NCI-H446 (cell line): ENCODE results near the gene ARHGEF39.

ENCODE experiments used
- DNase-seq, 2 experiments: peaks; one replicate each; lab custom pipeline; 2025; lab: John Stamatoyannopoulos, UW

Gene ARHGEF39

DNA sequence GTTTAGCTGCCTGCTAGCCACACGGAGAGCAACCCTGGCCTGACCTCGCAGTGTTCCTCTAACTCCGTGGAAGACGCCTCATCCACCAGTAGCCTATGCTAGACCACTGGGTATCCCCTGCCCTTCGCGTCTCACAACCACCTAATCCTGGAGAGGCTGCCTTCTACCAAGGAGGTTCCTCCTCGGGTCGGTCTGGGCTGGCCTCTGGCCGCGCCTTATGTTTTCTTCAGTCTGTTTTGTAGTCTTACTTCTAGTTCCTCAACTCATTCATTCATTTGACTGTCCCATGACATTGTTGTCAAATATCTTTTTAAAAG is 26.3 kb upstream of the ARHGEF39 start:
- no peak for DNase-seq

DNA sequence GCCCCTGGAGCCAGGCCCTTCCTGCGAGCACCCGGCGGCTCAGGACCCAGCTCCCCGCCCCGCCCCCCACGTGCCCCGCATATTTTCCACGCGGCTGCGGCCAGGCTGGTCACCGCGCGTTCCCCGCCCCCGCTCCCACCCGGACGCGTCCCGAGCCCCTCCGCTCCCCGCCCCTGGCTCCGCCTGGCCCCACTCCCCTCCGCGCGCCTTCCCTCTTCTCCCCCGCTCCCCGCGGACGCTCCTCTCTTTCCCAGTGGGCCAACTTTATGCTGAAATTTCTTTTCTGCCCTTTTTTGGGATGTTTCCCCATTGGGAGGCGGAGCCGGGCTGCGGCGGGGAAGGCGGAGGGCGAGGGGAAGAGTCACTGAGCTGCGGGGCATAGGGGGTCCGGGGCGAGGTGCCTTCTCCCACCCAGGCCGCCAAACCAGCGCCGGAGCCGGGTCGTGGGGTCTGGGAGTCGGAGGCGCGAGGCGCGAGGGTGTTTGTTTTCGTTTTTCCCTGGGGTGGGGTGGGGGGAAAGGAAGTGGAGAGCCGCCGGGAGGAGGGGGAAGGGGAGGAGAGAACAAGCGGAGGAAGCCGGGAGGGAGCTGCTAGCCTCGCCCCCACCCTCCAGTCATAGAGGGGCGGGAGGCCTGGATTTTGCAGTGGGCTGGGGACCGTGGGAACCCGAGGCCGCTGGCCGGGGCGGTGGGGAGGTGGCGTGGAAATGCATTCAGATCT is 25.8 kb upstream of the ARHGEF39 start:
- DNase-seq = peak in 1 of 2 experiments; percentile 40

DNA sequence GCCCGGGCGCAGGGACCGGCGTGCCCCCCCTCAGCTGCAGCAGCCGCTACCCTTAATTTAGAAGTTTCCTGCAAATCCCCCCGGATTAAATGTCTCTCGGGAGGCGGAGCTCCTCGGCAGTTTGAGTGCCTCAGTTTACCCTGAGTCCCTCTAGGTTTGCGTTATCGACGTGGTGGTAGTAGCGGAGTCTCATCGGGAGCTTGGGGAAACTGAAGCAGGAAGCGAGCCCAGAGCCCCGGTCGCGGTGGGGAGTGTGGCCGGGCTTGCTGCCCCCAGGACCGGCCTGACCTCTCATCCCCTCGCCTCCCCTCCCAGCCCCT is 25.3 kb upstream of the ARHGEF39 start:
- DNase-seq = no peak

DNA sequence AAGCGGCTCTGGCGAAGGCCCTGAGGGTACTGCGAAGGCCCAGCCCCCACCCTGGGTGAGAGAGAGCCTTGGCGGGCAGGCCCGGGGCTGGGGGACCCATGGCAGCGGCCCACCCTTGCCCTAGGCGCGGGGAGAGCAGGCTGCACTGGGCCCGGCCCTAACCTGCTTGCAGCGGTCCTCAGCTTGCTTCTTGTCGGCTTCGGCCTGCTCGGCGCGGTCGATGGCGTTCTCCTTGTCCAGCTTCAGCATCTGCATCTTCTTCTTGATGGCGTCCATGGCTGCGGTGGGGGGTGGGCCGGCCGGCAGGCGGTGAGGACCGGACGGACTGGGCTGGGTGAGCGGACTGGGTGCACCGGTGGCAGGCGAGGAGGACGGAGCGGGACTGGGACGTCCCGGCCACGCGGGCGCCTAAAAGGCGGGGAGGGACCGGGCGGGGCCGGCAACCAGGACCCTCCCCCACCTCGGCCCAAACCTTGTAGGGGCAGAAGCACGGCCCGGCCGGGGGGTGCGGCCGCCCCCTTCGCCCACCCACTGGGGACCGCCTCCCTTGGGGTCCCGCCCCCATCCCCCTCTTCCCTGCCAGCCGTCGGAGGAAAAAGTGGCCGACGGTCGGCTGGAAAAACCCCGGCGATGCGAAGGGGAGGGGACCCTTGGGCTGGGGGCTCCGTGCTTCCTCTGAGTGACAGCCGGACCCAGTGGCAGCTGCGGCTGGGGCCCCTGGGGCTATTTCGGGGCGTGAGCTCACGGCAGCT is 24.7 kb upstream of the ARHGEF39 start, which contains the start of gene TPM2:
TSS of gene TPM2 (minus strand) at position 384 of the 752 bp plus-strand sequence. CDS start at position 276, 108 bp downstream.
- DNase-seq = no peak

DNA sequence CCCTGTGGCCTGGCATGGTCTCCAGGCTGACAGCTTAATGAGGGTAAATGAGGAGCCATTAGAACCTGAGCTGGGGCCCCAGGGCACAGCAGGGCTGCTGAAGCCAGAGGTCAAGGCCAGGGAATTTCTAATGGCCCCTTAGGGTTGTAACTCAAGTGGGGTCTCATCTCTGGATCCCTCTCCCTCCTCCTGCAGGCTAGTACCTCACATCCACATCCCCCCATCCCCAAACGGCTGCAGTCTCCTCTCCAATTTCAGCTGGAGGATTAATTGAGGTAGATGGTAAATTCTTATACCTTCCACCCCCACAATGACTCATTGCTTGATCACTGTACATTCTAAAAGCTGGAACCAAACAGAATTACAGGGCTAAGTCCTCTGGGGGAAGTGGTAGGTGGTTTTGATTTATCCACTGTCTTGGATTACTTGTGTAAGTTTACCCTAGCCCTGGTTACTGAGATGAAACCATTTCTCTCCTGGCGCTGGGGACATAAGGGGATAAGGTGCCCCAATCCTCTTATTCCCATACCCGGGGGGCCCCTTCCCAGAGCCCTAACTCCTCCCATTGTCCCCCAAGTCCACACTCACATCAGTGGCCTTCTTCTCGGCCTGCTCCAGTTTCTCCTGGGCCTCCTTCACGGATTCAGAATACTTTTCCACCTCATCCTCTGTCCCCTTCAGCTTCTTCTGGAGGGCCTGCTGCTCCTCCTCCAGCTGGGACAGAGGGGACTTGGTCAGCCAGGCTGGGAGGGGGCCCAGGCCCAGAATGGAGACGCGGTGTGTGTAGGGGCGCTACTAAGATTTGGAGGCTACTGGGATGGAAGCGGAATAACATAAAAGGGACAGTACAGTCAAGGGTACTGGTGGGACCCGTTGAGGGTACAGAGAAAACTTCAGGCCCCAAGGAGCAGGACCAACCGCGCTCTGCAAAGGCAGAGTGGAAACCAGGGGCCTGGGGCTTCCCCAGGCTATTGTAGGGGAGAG is 23.9 kb upstream of the ARHGEF39 start:
- DNase-seq = no peak

DNA sequence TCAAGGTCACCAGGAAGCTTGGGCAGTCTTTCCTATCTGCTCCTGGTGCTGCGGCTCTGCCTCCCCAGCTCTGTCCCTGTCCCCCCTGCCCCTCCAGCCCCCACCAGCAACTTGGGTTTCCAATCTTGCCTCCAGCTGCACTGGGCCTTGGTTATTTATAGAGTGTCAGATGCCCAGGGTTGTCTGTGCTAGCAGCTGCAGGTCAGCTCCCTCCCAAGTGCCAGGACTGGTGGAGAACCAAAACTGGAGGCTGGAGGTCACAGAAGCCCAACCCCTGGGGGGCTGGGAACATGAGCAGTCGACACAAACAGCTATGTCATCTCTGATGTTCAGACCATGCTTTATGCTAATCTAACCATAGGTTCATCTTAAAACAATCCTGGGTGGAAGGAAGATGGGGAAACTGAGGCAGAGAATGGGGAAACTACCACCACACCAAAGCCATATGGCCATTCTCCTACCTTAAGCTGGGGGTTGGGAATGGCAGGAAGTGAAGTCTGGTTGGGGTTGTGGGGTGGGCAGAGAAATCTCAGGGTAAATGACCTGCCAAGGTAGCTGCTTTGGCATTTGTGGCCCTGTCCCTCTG is 23.1 kb upstream of the ARHGEF39 start:
- no peak for DNase-seq

DNA sequence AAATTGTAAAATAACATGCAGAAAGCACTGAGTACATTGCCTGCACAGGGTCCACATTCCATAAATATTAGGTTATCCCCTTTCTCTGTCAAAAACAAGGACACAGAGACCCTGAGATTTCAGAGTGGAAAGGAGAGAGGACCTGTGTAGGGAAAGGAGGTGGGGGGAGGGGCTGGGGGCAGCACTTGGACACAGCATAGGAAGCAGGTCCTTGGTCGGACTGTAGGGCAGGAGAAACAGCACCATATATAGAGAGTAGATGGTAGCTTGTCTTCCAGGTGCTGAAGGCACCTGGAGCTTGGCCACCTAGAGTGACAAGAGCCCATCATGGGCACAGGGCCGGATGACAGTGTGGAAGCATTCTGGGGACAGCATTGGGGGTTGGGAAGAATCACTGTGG is 22.3 kb upstream of the ARHGEF39 start:
- no peak for DNase-seq

DNA sequence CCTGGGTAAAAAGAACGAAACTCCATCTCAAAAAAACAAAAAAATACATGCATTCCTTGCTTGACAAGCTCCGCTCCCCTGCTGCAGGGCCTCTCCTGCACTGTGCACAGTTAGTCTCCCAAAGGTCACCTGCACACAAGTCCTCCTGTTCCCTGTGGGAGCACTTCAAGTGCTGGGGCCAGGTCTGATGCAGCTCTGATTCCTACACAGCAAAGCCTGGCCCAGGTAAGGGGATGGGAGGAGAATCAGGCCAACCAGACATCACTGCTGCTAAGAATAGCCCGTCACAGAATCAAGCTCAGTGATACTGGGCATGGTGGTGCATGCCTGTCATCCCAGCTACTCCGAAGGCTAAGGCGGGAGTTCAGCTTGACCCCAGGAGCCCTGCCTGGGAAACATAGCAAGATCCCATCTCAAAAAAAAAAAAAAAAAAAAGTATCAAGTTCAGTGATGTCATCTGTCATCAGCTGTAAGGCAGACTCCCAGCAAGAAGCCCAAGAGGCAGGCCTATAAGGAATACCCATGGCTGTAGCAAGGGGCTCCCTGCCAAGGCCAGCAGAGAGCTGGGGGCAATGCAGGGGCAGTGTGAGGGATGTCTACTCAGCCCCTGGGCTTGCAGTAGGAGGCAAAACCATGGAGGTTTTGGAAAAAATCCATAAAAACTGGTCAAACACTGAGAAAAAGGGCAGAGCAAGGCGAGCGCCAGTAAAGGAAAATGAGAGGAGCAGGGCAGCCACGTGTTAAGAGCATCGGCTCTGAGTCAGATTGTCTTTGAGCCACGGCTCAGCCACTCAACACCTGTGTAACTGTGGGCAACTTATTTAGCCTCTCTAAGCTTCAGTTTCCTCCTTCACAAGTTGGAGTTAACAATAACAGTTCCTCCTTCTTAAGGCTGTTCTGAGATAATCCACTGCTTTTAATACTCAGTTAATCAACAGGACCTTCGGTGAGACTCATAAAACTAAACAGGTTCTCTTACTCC is 21.5 kb upstream of the ARHGEF39 start:
- no peak for DNase-seq

DNA sequence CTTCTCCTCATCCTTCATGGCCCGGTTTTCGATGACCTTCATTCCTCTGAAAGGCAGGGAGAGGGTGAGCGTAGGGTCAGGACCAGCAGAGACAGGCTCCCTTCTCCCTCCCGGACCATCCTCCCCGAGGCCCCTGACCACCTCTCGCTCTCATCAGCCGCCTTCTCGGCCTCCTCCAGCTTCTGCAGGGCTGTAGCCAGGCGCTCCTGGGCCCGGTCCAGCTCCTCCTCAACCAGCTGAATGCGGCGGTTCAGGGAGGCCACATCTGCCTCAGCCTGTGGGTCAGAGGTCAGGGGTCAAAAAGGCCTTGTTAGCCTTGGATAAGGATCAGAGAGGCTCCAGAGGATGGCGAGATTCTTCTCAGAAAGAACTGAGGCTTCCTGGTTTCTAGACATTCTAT is 20.5 kb upstream of the ARHGEF39 start:
- DNase-seq = no peak

DNA sequence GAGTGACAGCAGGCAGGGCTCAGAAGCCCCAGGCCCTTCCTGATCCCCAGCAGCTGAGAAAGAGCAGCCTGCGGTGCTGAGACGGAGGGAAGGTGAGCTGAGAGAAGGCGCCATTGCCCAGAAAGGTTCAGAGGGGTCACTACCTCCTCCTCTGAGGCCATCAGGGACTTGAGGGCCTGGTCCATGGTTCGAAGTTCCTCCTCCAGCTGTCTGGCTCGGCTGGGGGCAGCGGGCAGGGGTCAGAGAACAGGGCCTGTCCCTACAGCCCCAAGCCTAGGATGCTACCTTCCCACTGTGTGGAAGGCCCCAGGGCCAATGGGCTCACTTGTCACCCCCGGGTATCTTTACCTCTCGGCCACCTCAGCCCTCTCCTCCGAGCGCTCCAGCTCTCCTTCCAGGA is 19.9 kb upstream of the ARHGEF39 start:
- DNase-seq = no peak

DNA sequence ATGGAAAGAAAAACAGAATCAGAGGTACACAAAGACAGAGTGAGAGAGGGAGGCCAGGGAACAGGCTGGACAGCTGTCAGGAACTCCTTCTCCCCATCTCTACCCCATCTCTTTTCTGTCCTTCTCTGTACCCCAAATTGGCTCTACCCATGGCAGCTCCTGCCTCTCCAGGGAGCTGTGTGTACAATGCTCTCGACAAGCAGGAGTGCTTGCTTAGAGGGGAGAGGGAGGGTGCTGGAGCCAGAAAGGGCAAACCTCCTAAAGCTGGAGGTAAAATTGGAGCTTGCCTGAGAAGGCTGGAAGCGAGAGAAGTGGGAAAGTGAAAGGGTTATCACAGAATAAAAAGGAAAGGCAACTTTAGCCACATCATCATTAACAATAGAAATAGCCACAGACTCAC is 18.3 kb upstream of the ARHGEF39 start:
- DNase-seq = no peak

DNA sequence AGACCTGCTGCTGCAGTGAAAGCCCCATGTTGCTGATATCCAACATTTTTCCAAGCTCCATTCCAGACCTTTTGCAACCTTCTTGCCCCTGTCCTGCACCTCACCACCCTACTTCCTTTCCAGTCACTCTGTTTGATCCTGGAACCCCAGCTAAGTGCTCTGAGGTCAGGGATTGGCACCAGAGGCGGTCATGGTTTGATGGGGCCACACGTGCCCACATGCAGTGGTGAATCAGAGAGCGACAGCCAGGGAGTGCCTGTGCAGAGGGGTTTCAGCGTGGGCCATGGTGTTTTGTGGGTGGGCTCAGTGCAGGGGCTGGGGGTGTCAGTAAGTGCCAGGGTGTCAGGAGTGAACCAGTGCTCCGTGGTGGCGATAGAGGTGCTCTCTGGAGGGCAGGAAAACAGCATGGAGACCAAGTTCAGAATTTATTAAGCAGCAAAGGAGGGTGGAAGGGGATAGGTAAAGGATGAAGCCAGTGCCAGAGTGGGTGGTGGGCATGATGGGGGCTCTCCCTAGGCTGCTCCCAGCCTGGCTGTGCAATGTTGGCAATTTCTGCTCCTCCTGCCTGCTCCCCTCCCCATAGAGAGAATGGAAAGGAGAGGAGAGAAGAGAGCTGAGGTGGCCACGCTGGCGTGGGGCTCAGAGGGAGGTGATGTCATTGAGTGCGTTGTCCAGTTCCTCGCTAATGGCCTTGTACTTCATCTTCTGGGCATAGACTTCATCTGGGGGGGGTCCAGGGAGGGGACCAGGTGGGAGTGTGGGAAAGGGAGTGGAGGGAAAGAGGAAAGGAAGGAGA is 17.7 kb upstream of the ARHGEF39 start:
- DNase-seq = no peak

DNA sequence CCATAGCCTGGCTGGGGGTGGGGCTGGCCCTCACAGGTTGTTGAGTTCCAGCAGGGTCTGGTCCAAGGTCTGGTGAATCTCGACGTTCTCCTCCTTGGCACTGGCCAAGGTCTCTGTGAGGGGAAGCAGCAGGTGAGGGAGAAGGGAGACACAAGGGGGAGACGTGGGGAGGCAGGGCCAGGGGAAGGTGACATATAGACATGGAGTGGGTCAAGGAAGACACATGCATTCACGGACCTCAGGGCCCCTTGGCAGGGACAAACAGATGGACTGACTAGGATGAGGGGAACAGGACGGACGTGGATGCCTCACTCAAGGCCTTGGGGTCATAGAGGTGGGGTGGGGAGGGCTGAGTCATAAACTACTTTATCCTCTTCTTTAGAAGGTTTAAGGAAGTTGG is 17.1 kb upstream of the ARHGEF39 start:
- DNase-seq = no peak

DNA sequence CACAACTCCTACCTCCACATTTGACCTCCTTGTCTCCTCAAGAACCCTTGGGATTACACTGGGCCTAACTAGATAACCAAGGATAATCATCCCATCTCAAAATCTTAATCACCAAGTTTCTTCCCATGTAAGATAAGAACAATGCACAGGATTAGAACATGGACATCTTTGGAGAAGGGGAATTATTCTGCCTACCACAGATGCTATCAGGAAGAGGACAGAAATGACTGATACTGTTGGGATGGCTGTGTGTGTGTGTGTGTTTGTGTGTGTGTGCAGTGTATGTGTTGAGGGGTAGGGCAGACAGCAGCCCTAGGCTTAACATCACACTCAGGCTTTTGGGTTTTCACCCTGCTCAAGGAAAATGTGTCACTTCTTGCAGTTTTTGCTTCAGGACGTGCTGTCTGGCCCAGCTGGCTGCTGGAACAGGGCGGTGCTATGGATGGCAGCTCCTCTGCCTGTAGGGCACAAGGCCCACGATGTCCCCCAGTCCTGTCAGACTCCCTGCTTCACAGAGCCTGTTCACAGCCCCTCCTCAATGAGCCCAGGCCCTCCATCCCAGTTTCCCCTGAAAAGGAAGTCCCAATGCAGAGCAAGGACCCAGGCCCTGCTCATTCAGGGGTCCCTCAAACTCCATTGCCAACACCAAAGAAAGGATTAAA is 16.5 kb upstream of the ARHGEF39 start:
- no peak for DNase-seq

DNA sequence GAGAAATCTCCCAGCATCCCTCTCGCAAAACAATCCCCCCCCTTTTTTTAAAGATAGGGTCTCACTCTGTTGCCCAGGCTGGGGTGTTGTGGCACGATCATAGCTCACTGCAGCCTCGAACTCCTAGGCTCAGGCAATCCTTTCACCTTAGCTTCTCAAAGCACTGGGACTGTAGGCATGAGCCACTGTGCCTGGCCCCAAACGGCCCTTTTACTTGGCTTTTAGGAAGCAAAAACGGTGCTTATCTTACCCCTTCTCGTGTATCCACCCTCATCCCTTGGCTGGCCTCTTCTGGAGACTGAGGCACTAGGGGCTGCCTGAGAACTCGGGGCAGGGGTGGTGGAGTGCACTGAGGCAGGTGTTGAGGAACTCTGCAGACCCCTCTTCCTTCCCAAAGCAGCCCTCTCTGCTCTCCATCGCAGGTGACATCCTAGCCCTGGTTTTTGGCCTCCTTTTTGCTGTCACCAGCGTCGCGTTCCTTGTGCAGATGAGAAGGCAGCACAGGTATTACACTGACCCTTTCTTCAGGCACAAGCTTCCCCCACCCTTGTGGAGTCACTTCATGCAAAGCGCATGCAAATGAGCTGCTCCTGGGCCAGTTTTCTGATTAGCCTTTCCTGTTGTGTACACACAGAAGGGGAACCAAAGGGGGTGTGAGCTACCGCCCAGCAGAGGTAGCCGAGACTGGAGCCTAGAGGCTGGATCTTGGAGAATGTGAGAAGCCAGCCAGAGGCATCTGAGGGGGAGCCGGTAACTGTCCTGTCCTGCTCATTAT is 15.5 kb upstream of the ARHGEF39 start:
- DNase-seq = no peak

DNA sequence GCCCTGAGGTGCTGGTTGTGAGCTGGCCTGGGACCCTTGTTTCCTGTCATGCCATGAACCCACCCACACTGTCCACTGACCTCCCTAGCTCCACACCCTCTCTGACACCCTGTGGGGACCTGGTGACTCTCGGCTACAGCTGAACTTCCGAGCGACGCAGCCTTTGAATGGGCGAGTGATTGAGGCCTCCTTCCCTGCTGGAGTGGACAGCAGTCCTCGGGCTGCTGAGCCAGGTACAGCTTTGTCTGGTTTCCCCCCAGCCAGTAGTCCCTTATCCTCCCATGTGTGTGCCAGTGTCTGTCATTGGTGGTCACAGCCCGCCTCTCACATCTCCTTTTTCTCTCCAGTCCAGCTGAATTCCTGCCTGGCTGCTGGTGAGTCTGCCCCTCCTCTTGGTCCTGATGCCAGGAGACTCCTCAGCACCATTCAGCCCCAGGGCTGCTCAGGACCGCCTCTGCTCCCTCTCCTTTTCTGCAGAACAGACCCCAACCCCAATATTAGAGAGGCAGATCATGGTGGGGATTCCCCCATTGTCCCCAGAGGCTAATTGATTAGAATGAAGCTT is 14.9 kb upstream of the ARHGEF39 start:
- no peak for DNase-seq

DNA sequence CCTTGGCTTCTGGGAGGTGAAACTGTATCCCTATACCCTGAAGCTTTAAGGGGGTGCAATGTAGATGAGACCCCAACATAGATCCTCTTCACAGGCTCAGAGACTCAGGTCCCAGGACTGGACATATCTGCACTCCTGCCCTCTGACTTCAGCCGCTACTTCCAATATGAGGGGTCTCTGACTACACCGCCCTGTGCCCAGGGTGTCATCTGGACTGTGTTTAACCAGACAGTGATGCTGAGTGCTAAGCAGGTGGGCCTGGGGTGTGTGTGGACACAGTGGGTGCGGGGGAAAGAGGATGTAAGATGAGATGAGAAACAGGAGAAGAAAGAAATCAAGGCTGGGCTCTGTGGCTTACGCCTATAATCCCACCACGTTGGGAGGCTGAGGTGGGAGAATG is 14.1 kb upstream of the ARHGEF39 start:
- no peak for DNase-seq

DNA sequence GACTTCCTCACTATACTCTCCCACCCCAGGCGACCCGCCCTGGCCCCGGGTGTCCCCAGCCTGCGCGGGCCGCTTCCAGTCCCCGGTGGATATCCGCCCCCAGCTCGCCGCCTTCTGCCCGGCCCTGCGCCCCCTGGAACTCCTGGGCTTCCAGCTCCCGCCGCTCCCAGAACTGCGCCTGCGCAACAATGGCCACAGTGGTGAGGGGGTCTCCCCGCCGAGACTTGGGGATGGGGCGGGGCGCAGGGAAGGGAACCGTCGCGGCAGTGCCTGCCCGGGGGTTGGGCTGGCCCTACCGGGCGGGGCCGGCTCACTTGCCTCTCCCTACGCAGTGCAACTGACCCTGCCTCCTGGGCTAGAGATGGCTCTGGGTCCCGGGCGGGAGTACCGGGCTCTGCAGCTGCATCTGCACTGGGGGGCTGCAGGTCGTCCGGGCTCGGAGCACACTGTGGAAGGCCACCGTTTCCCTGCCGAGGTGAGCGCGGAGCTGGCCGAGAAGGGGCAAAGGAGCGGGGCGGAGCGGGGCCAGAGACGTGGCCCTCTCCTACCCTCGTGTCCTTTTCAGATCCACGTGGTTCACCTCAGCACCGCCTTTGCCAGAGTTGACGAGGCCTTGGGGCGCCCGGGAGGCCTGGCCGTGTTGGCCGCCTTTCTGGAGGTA is 10.9 kb upstream of the ARHGEF39 start:
- DNase-seq = no peak
